ENCODE data around the gene ARL13B.
"Not testable (repeated sequence)": the region's sequence is repeated elsewhere in the genome, so short reads cannot be mapped to it uniquely, and the experiment has no call there.

ARL13B gene

DNA sequence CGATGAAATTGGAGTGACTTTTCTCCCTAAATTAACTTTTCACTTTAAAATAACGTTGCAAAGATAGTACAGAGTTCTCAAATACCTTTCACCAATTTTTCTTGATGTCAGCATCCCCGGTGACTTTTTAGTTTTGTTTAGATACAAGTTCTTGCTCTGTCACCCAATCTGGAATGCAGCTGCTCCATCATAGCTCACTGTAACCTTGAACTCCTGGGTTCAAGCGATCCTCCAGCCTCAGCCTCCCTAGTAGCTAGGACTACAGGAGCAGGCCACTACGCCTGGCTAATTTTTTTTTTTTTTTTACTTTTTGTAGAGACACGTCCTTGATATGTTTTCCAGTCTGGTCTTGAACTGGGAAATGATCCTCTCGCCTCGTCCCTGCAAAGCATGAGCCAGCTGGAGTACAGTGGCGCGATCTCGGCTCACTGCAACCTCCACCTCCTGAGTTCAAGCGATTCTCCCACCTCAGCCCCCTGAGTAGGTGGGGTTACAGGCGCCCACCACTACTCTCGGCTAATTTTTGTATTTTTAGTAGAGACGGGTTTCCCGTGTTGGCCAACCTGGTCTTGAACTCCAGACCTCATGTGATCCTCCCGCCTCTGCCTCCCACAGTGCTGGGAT is 83.7 kb downstream of the ARL13B start:
- no peak for DNase-seq

DNA sequence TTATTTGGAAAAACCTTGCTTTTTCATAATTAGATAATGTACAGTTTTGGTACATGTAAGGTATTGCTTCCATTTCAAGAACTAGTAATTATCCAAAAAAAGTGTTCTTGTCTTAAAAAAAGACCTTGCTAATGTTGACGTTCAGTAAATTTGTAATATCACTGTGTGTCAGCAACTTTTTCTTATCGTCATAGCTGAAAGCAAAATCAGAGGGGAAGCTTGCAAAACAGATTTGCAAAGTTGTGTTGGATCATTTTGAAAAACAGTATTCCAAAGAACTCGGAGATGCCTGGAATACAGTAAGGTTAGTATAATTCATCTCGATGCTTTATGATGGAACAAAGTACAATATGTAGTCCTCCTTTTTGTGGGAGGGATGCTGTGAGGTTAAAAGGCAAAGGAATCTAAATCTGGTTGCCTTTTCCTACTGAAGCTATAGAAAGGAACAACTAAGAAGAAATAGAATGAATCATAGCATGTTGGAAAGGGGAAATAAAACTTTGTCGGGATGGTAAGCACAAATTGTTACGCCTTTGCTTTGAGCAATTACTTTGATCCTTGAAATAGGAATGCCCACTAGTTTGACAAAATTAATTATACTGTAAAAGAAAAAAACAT is 84.4 kb downstream of the ARL13B start:
- no peak for DNase-seq

DNA sequence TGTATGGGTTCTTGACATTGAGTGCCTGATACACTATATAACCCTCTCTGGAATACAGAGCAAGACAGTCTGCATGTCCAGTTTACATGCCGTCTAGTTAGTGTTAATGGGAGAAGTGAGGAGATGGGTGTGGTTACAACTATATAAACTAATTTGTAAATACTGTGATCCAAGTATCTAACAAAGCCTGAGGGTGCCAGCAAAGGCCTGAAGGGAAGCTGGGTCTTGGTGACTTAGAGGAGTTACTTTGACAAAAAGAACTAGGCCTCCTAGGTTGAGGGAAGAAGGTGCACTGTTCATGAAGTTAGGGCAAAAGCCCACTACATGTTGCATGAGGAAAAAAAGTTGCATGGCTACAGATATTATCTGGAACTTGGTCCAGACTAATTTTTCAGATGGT is 85.2 kb downstream of the ARL13B start:
- DNase-seq, result no peak

GRCh38 chr3:94065819-94066480 is 86.0 kb downstream of the ARL13B start:
- no peak for DNase-seq

GRCh38 chr3:94066506-94067500 is 86.8 kb downstream of the ARL13B start:
- no peak for DNase-seq

DNA sequence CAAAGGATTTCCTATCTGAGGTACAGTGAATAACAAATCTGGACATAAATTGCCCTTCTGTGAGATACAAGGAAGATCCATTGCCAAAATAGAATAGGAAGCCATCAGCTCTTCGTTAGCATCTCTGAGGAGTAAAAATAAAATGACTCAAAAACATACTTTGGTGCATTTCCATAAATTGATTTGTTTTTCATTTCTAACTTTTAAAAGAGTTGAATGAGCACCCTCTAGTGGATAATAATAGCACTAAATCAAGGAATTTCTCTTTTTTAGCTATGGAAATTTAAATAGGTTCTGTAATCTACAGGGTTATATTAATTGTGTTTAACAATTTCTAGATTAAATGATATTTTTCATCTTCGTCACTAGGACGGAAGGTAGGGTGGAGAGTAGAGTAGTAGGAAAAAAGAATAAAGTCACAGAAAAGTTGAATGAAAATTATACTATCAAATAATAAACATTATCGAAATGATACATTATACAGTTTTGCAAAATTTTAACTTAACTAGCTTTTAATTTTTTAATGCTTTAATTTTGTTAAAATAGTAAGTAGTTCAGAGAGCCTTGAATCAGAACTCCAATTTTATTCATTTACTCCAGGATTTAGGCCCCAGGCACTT is 89.3 kb downstream of the ARL13B start:
- DNase-seq, result no peak

- DNase-seq, result no peak
Measured at GRCh38 chr3:94070341-94070911, 90.5 kb downstream of the ARL13B start.

- no peak for DNase-seq
Measured at GRCh38 chr3:94071713-94072284, 91.8 kb downstream of the ARL13B start.

DNA sequence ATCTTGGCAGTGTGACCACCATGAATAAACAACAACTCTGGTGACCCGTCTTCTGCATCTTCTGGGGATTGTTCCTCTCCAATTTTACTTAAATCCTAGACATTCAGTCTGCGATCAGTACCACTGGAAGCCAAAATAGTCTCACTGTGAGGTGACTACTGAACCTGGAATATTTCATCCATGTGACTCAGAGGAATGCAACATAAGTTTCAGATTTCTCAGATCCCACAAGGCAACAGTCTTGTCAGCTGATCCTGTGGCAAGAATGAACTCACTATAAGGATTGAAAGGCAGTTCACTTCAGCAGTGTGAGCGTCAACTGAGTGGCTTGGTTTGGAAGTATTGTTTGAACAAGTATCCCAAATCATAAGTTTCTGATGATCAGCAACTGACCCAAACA is 96.1 kb downstream of the ARL13B start:
- DNase-seq, result no peak

GRCh38 chr3:94080552-94080951 is 100.6 kb downstream of the ARL13B start:
- not testable (repeated sequence) for DNase-seq

DNA sequence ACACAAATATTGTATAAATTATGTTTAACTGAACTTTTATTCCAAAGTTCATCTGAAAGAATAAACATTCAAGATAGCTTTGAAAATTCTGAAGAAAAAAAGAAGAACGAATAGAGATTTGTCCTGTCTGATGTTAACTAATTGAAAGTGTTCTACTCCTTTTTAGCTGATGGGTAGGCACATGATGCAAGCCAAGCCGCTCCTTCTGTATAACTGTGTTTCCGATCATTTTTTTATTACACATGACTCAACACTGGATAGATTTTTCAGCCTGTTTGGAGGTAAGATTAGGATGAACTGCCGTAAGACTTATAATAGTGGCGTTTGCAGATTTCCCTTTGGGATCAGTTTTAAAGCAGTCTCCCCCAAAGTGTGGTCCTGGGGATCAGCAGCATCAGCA is 101.9 kb downstream of the ARL13B start:
- no peak for DNase-seq

GRCh38 chr3:94082391-94082937 is 102.5 kb downstream of the ARL13B start:
- no peak for DNase-seq

DNA sequence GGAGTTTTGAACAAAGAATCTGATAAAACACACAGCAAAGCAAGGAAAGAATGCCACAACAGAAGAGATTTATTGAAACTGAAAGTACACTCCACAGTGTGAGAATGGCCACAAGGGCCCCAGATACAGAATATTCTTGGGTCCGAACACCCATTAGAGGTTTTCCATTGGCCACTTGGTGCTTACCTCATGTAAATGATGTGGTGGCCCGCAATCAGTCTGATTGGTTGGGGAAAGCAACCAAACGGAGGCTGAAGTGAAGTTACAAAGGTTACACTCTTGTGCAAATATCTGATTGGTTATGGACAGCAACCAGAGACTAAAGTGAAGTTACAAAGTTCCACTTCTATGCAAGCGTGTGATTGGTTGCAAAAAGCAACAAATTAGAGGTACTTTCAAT is 103.3 kb downstream of the ARL13B start:
- DNase-seq, result no peak

DNA sequence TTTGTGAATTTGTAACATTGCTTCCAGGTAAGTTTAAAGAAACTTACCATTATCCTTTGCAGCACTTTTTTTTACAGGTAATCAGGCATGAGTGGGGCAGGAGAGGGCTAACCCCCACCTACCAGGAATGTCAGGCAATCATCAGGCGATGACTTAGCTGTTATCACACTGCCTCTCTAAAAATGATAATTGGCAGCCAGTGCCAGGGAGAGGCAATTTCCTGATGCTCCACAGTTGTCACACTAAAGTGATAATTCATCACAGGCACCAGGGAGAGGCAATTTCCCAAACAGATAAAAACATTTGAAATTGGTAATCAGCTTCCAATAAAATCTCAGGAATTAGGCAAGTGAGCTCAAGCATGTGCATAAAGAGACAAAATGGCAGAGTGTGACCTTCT is 109.2 kb downstream of the ARL13B start:
- DNase-seq, result no peak

DNA sequence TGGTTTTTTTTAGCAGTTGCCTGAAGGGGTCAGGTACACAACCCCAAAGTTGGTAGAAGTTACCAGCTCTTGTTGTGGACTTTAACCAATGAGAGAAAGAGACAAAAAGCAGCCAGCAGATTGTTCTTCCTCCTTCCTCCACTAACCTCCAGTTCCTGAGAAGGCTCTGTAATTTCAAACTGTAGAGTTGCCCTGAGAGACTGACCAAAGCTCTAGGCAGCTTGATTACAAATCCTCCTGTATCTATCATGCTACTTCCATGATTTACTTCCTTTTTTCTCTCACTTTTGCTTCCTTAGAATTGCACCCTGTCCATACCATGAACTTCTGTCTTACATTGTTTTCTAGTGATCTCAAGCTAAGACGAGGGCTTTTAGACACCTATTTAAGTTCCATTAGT is 112.1 kb downstream of the ARL13B start:
- no peak for DNase-seq

DNA sequence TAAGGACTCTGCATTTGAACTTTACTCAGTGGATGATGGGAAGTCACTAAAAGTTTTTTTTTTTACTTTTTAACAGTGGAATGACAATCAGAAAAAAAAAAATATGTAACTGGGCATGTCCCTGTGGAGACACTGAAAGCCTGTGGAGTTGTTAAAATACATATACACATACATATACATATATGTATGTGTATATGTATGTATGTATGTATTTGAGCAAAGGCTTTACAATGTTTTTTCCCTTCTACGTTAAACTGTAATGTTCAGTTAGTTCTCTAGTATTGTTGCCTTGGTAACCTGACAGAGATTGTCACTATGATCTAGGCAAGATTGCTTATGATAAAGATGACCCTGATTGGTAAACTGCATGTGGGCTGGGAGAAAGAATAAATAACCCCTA is 113.2 kb downstream of the ARL13B start:
- DNase-seq, result no peak

DNA sequence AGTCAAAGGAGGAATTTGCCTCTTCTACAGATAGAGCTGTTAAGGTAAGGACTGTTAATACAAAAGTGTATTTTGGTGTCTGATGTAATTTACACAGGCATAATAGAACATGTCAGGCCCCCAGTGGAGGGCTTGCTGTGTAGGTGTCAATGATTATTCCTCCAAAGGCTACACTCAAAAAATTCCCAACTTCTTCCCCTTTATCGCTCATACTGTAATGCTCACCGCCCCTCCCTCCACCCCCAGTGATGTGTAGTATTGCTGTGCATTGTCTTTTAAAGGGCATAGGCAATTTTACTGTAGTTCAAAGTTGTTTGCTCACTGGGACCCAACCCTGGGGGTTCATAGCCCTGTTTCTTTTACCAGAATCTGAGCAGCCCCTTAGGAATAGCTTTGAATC is 115.2 kb downstream of the ARL13B start:
- DNase-seq, result no peak

GRCh38 chr3:94098452-94098851 is 118.5 kb downstream of the ARL13B start:
- DNase-seq, result no peak

GRCh38 chr3:94099311-94099710 is 119.4 kb downstream of the ARL13B start:
- no peak for DNase-seq

DNA sequence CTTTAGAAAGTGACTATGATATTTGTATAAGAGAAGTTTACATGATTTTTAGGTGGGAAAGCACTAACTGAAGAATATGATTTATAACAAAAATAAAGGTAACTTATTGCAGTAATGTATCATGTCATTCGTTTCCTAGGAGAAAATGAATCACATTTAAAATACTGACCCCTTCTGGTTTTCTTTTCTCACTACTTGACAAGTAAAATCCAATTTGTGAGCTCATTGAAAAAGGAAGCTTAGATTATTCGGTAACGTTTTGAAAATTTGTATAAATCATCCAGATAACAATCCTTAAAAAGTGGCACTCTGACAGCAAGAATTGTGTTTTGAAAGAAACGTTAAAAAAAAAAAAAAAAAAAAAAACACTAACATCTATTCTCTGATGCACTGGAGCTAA is 121.9 kb downstream of the ARL13B start:
- DNase-seq, result no peak

All from T-helper 9 cell (primary cell).